Astrocyte (in vitro differentiated cells and primary cell): ENCODE data around the gene CLCN3. TPM values are rescaled to one million over a fixed set of nuclear protein-coding genes. Genes with fewer than 3 reads are reported as not detected.
"Not testable (repeated sequence)": the region's sequence is repeated elsewhere in the genome, so short reads cannot be mapped to it uniquely, and the experiment has no call there.

Experiments used
- DNase-seq: peaks from one replicate; pipeline ENCODE4 v3.0.0-alpha.2; 2010; ENCODE audit warnings: low read depth
- FAIRE-seq: peaks from 2 replicates; lab custom pipeline; 2011; peaks lifted over from hg19 to GRCh38; lab: Jason Lieb, UNC
- H2AFZ ChIP-seq: 2 replicates; pipeline ENCODE4 v1.6.0; 2012; ENCODE audit warnings: low read depth, low read length, inconsistent platforms
- H3K27ac ChIP-seq: 2 replicates; pipeline ENCODE4 v1.5.1; 2011; ENCODE audit warnings: low read depth, low read length, inconsistent platforms
- H3K27me3 ChIP-seq: 2 replicates; pipeline ENCODE4 v1.6.0; 2011; ENCODE audit warnings: low read length, inconsistent platforms; ENCODE audit not compliant: insufficient read depth
- H3K36me3 ChIP-seq: 2 replicates; pipeline ENCODE4 v1.5.1; 2011; ENCODE audit warnings: low read length, inconsistent platforms; ENCODE audit not compliant: insufficient read depth
- H3K4me1 ChIP-seq: 2 replicates; pipeline ENCODE4 v1.5.1; 2011; ENCODE audit warnings: low read length, inconsistent platforms; ENCODE audit not compliant: insufficient read depth
- H3K4me2 ChIP-seq: 2 replicates; pipeline ENCODE4 v1.6.0; 2012; ENCODE audit warnings: low read length, inconsistent platforms
- H3K4me3 ChIP-seq: 2 replicates; pipeline ENCODE4 v1.5.1; 2011; ENCODE audit warnings: low read depth, mild to moderate bottlenecking, low read length, inconsistent platforms; ENCODE audit not compliant: insufficient read depth
- H3K79me2 ChIP-seq: 2 replicates; pipeline ENCODE4 v1.6.0; 2012; ENCODE audit warnings: mild to moderate bottlenecking, low read length, inconsistent platforms; ENCODE audit not compliant: insufficient read depth
- H3K9ac ChIP-seq: 2 replicates; pipeline ENCODE4 v1.6.0; 2012; ENCODE audit warnings: mild to moderate bottlenecking, low read length, inconsistent platforms
- H3K9me3 ChIP-seq: 2 replicates; pipeline ENCODE4 v1.5.1; 2012; ENCODE audit warnings: low read depth, mild to moderate bottlenecking, low read length, inconsistent platforms; ENCODE audit not compliant: insufficient read depth
- H4K20me1 ChIP-seq: 2 replicates; pipeline ENCODE4 v1.6.0; 2012; ENCODE audit warnings: low read length, inconsistent platforms; ENCODE audit not compliant: insufficient read depth
- H3K27ac Mint-ChIP-seq: one replicate; pipeline ENCODE4 v1.8.0; 2021; ENCODE audit warnings: mild to moderate bottlenecking, mixed read lengths; ENCODE audit not compliant: unreplicated experiment
- H3K27me3 Mint-ChIP-seq: one replicate; pipeline ENCODE4 v1.8.0; 2021; ENCODE audit warnings: low read depth, mixed read lengths; ENCODE audit not compliant: unreplicated experiment
- H3K36me3 Mint-ChIP-seq: one replicate; pipeline ENCODE4 v1.8.0; 2021; ENCODE audit warnings: low read depth, mixed read lengths; ENCODE audit not compliant: unreplicated experiment
- H3K4me1 Mint-ChIP-seq: one replicate; pipeline ENCODE4 v1.8.0; 2021; ENCODE audit warnings: low read depth, mixed read lengths; ENCODE audit not compliant: unreplicated experiment
- H3K4me3 Mint-ChIP-seq: one replicate; pipeline ENCODE4 v1.8.0; 2021; ENCODE audit warnings: mild to moderate bottlenecking, moderate library complexity, mixed read lengths; ENCODE audit not compliant: unreplicated experiment
- H3K9me3 Mint-ChIP-seq: one replicate; pipeline ENCODE4 v1.8.0; 2021; ENCODE audit warnings: mild to moderate bottlenecking, mixed read lengths; ENCODE audit not compliant: unreplicated experiment
- CTCF ChIP-seq: IDR thresholded peaks from 2 replicates; pipeline ENCODE4 v1.5.1; 2011; ENCODE audit warnings: low read depth, mild to moderate bottlenecking, inconsistent platforms, low read length, moderate library complexity; ENCODE audit not compliant: insufficient read depth
- EZH2 ChIP-seq: IDR thresholded peaks from 2 replicates; pipeline ENCODE4 v1.6.1; 2012; ENCODE audit warnings: mild to moderate bottlenecking, low read length, inconsistent platforms; ENCODE audit not compliant: insufficient read depth
- total RNA-seq: library from RNA; stranded (reverse); gene quantifications from 2 replicates; pipeline ENCODE4 v1.2.1, GENCODE V29; 2021

The CLCN3 gene
- total RNA-seq, 1 donor from 2014 or later, result 51.1 TPM

GRCh38 chr4:169620880-169621248 is 486 bp downstream of the CLCN3 start:
- H3K4me2 ChIP-seq, result peak overlapping the region; percentile 98
- H3K4me3 Mint-ChIP-seq, result peak overlapping the region; percentile 100
- H4K20me1 ChIP-seq, result peaks cover 37% of the 10 kb centered on the region
- no peaks in the 10 kb centered on the region for H3K27me3 ChIP-seq
- peaks cover 17% of the 10 kb centered on the region for H3K4me1 Mint-ChIP-seq
- H3K27ac Mint-ChIP-seq, result peak overlapping the region; percentile 100
- no peaks in the 10 kb centered on the region for H3K36me3 ChIP-seq
- H3K36me3 Mint-ChIP-seq, result no peaks in the 10 kb centered on the region
- no peaks in the 10 kb centered on the region for H3K9me3 ChIP-seq
- H3K9ac ChIP-seq, result peak overlapping the region; percentile 93
- no peaks in the 10 kb centered on the region for H3K27me3 Mint-ChIP-seq
- FAIRE-seq (no peak), DNase-seq (no peak)
- peak overlapping the region; percentile 88 for H3K4me3 ChIP-seq
- peaks cover 54% of the 10 kb centered on the region for H3K79me2 ChIP-seq
- no peaks in the 10 kb centered on the region for H3K9me3 Mint-ChIP-seq
- peak overlapping the region; percentile 91 for H3K27ac ChIP-seq
- H2AFZ ChIP-seq, result peak overlapping the region; percentile 98
- TF ChIP-seq EZH2, result no peak
- TF ChIP-seq CTCF, result no peak
- peaks cover 18% of the 10 kb centered on the region for H3K4me1 ChIP-seq

- H3K36me3 Mint-ChIP-seq, result no peaks in the 10 kb centered on the region
- H3K9ac ChIP-seq, result peak overlapping the region; percentile 93
- H3K4me3 ChIP-seq, result peak overlapping the region; percentile 88
- H3K4me1 Mint-ChIP-seq, result peaks cover 19% of the 10 kb centered on the region
- H3K27ac Mint-ChIP-seq, result peak overlapping the region; percentile 68
- peaks cover 46% of the 10 kb centered on the region for H4K20me1 ChIP-seq
- no peaks in the 10 kb centered on the region for H3K9me3 Mint-ChIP-seq
- H3K36me3 ChIP-seq, result no peaks in the 10 kb centered on the region
- no peak overlapping the region for H2AFZ ChIP-seq
- H3K9me3 ChIP-seq, result no peaks in the 10 kb centered on the region
- TF ChIP-seq CTCF, result no peak
- TF ChIP-seq EZH2, result no peak
- H3K27ac ChIP-seq, result no peak overlapping the region
- H3K4me1 ChIP-seq, result peaks cover 18% of the 10 kb centered on the region
- H3K79me2 ChIP-seq, result peaks cover 64% of the 10 kb centered on the region
- H3K4me3 Mint-ChIP-seq, result peak overlapping the region; percentile 100
- DNase-seq (peak; percentile 74), FAIRE-seq (no peak)
- H3K27me3 ChIP-seq, result no peaks in the 10 kb centered on the region
- H3K27me3 Mint-ChIP-seq, result no peaks in the 10 kb centered on the region
- peak overlapping the region; percentile 98 for H3K4me2 ChIP-seq
Observed at GRCh38 chr4:169621731-169622492, 1.5 kb downstream of the CLCN3 start.

- no peaks in the 10 kb centered on the region for H3K9me3 Mint-ChIP-seq
- FAIRE-seq (no peak), DNase-seq (no peak)
- Histone ChIP-seq H2AFZ (no peak overlapping the region), H3K36me3 (no peaks in the 10 kb centered on the region), H4K20me1 (peaks cover 51% of the 10 kb centered on the region), H3K9ac (no peak overlapping the region), H3K4me1 (peaks cover 18% of the 10 kb centered on the region), H3K27me3 (no peaks in the 10 kb centered on the region), H3K4me2 (peak overlapping the region; percentile 98), H3K9me3 (no peaks in the 10 kb centered on the region), H3K27ac (no peak overlapping the region), H3K4me3 (peak overlapping the region; percentile 88), H3K79me2 (peaks cover 71% of the 10 kb centered on the region)
- H3K27ac Mint-ChIP-seq, result no peak overlapping the region
- H3K27me3 Mint-ChIP-seq, result no peaks in the 10 kb centered on the region
- H3K4me1 Mint-ChIP-seq, result peaks cover 20% of the 10 kb centered on the region
- TF ChIP-seq EZH2, result no peak
- TF ChIP-seq CTCF, result no peak
- H3K36me3 Mint-ChIP-seq, result no peaks in the 10 kb centered on the region
- peak overlapping the region; percentile 100 for H3K4me3 Mint-ChIP-seq
Observed at GRCh38 chr4:169622566-169622965, 2.2 kb downstream of the CLCN3 start.

GRCh38 chr4:169624012-169624411 is 3.6 kb downstream of the CLCN3 start:
- Histone ChIP-seq H4K20me1 (peaks cover 59% of the 10 kb centered on the region), H3K79me2 (peaks cover 83% of the 10 kb centered on the region), H3K4me1 (peaks cover 18% of the 10 kb centered on the region)
- H3K27me3 ChIP-seq, H3K4me3 ChIP-seq, FAIRE-seq, H3K27ac Mint-ChIP-seq, H3K4me3 Mint-ChIP-seq, H3K36me3 Mint-ChIP-seq, H3K27me3 Mint-ChIP-seq, H3K9me3 Mint-ChIP-seq, DNase-seq, H3K9ac ChIP-seq, H3K9me3 ChIP-seq, H3K27ac ChIP-seq, H2AFZ ChIP-seq, H3K4me2 ChIP-seq, H3K36me3 ChIP-seq: not testable (repeated sequence)
- H3K4me1 Mint-ChIP-seq, result peaks cover 14% of the 10 kb centered on the region
